Nephron progenitor cell (in vitro differentiated cells): ENCODE data around the gene DNASE1L3.
A peak's percentile ranks its signal among the peaks of the same experiment; 100 is the strongest.

Experiments used
- DNase-seq: peaks from one replicate; pipeline ENCODE4 v3.0.0; 2021
- H3K27ac Mint-ChIP-seq: 2 replicates; pipeline ENCODE4 v1.8.0; 2021; ENCODE audit warnings: mild to moderate bottlenecking, moderate library complexity, mixed read lengths
- H3K27me3 Mint-ChIP-seq: 2 replicates; pipeline ENCODE4 v1.8.0; 2021; ENCODE audit warnings: mild to moderate bottlenecking, low read depth, mixed read lengths; ENCODE audit not compliant: poor library complexity
- H3K36me3 Mint-ChIP-seq: 2 replicates; pipeline ENCODE4 v1.8.0; 2021; ENCODE audit warnings: low read depth, mixed read lengths
- H3K4me1 Mint-ChIP-seq: 2 replicates; pipeline ENCODE4 v1.8.0; 2021; ENCODE audit warnings: mixed read lengths
- H3K4me3 Mint-ChIP-seq: 2 replicates; pipeline ENCODE4 v1.8.0; 2021; ENCODE audit warnings: mild to moderate bottlenecking, moderate library complexity, mixed read lengths
- H3K9me3 Mint-ChIP-seq: 2 replicates; pipeline ENCODE4 v1.8.0; 2021; ENCODE audit warnings: mild to moderate bottlenecking, moderate library complexity, mixed read lengths
- CTCF ChIP-seq: fragments of 200-600 bp; sonication (generic); IDR thresholded peaks from 2 replicates; pipeline ENCODE4 v1.5.0; 2021; ENCODE audit warnings: antibody characterized with exemption

Gene DNASE1L3

GRCh38 chr3:58152225-58153015, 58.4 kb downstream of the DNASE1L3 start:
- H3K4me1 Mint-ChIP-seq = peaks cover 10% of the 10 kb centered on the region
- no peaks in the 10 kb centered on the region for H3K9me3 Mint-ChIP-seq
- H3K36me3 Mint-ChIP-seq = peaks cover 71% of the 10 kb centered on the region
- peak overlapping the region; percentile 64 for H3K27ac Mint-ChIP-seq
- peaks cover 5% of the 10 kb centered on the region for H3K27me3 Mint-ChIP-seq
- no peak for DNase-seq
- H3K4me3 Mint-ChIP-seq = no peak overlapping the region
- TF ChIP-seq CTCF = no peak

DNA sequence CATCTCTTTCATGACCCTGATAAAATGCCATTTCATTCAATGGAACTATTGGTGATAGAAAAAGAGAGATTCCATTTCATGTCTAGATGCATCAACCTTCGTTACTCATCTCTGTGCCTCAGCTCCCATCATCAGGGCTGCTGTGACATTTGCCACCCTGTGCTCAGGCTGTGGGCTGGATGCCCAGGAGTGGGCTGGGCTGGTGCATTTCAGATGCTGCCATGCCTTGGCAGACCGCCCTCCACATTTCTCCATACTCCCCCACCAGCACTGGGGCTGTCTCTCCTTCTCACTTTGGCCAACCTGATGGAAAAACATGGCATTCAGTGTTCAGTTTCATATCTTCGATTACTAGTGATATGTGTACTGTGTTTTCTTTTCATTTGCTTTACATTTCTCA, 59.1 kb downstream of the DNASE1L3 start:
- no peak overlapping the region for H3K4me3 Mint-ChIP-seq

DNA sequence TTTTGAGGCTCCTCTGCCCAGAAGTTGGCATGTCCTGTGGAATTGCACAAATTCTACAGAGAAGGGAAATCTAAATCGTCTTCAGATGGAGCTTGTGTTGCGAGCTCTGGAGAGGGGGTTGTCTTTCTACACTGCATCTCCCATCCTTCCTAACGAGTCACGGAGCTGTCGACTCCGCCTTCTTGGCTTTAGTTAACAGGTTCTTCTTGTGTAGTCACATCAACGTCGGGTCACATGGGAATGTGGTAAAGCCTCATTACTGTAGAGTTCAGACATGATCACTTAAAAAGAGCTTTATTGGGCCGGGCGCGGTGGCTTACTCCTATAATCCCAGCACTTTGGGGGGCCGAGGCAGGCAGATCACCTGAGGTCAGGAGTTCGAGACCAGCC, 60.0 kb downstream of the DNASE1L3 start:
- no peak for TF ChIP-seq CTCF
- Mint-ChIP-seq H3K4me1 (peaks cover 7% of the 10 kb centered on the region), H3K4me3 (no peak overlapping the region), H3K36me3 (peaks cover 78% of the 10 kb centered on the region), H3K27me3 (peaks cover 5% of the 10 kb centered on the region), H3K9me3 (no peaks in the 10 kb centered on the region), H3K27ac (no peak overlapping the region)
- no peak for DNase-seq

More for the DNA sequence above, 59.1 kb downstream of the DNASE1L3 start:
- H3K27me3 Mint-ChIP-seq = peaks cover 5% of the 10 kb centered on the region
- H3K36me3 Mint-ChIP-seq = peaks cover 75% of the 10 kb centered on the region
- peak overlapping the region; percentile 49 for H3K27ac Mint-ChIP-seq
- H3K9me3 Mint-ChIP-seq = no peaks in the 10 kb centered on the region
- no peak for DNase-seq
- H3K4me1 Mint-ChIP-seq = peaks cover 7% of the 10 kb centered on the region
- no peak for TF ChIP-seq CTCF

GRCh38 chr3:58150130-58150809, 60.5 kb downstream of the DNASE1L3 start:
- no peaks in the 10 kb centered on the region for H3K9me3 Mint-ChIP-seq
- no peak overlapping the region for H3K27ac Mint-ChIP-seq
- H3K4me1 Mint-ChIP-seq = peaks cover 7% of the 10 kb centered on the region
- H3K27me3 Mint-ChIP-seq = peaks cover 5% of the 10 kb centered on the region
- no peak overlapping the region for H3K4me3 Mint-ChIP-seq
- H3K36me3 Mint-ChIP-seq = peaks cover 79% of the 10 kb centered on the region
- DNase-seq = no peak
- no peak for TF ChIP-seq CTCF

- H3K36me3 Mint-ChIP-seq = peaks cover 78% of the 10 kb centered on the region
- DNase-seq = no peak
- TF ChIP-seq CTCF = no peak
- H3K4me1 Mint-ChIP-seq = peaks cover 27% of the 10 kb centered on the region
- no peak overlapping the region for H3K4me3 Mint-ChIP-seq
- H3K27me3 Mint-ChIP-seq = peaks cover 5% of the 10 kb centered on the region
- no peak overlapping the region for H3K27ac Mint-ChIP-seq
- no peaks in the 10 kb centered on the region for H3K9me3 Mint-ChIP-seq
Observed at GRCh38 chr3:58148049-58148448, 62.7 kb downstream of the DNASE1L3 start.
